HG02870 (cell line): ENCODE data around the gene IGFBP4.

Experiments
- ATAC-seq: cut with Tn5 transposase; IDR thresholded peaks from one replicate; pipeline ENCODE4 v1.9.1; 2021; ENCODE audit warnings: mild to moderate bottlenecking, moderate library complexity; ENCODE audit not compliant: unreplicated experiment

The IGFBP4 gene

DNA sequence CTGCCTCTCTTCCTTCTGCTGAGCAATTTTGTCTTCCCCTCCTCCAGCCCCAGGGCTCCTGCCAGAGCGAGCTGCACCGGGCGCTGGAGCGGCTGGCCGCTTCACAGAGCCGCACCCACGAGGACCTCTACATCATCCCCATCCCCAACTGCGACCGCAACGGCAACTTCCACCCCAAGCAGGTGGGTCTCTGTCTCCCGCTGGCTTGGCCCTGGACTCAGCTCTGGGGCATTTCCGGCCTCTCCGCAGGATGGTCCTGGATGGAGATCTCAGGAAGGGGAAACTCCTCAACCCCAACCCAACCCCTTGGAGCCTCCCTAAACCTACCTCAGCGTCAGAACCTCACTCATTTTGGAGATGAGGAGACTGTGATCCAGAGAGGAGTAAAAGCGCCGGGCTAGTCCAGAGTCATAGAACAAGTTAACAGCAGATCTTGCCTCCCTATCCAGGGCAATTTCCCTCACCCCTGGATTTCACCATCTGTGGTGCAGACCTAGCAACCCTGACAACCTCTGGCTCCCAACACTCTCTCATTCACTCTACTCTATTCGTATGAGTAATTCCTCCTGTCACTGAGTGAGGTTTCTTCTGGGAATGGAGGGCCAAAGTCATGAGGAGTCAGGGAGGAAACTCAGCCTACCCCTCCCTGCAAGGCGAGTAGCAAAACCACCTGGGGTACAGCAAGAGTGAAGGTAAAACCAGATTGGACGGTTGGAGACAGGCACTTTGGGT is 10.8 kb downstream of the IGFBP4 start:
- ATAC-seq, result no peak

DNA sequence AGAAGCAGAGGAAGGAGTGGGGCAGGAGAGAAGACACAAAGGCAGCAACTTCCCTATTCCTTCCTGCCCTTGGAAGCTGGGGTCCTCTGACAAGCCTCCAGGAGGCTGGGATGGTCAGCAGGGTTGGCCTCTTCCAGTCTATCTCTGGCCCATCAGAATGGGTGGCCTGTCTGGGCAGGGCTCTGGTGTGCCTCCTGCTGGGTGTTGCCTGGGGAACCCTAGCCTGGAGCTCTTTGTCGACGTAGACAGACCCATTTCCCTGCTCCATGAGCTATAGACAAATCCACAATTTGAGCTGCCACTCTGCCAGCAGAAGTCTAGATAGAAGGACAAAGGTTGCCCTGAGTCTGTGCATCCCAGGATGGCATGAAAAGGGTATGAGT is 11.4 kb downstream of the IGFBP4 start:
- no peak for ATAC-seq

DNA sequence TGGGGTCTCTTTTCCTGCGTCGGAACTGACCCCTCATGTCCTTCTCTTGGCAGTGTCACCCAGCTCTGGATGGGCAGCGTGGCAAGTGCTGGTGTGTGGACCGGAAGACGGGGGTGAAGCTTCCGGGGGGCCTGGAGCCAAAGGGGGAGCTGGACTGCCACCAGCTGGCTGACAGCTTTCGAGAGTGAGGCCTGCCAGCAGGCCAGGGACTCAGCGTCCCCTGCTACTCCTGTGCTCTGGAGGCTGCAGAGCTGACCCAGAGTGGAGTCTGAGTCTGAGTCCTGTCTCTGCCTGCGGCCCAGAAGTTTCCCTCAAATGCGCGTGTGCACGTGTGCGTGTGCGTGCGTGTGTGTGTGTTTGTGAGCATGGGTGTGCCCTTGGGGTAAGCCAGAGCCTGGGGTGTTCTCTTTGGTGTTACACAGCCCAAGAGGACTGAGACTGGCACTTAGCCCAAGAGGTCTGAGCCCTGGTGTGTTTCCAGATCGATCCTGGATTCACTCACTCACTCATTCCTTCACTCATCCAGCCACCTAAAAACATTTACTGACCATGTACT is 13.2 kb downstream of the IGFBP4 start:
- ATAC-seq, result no peak

DNA sequence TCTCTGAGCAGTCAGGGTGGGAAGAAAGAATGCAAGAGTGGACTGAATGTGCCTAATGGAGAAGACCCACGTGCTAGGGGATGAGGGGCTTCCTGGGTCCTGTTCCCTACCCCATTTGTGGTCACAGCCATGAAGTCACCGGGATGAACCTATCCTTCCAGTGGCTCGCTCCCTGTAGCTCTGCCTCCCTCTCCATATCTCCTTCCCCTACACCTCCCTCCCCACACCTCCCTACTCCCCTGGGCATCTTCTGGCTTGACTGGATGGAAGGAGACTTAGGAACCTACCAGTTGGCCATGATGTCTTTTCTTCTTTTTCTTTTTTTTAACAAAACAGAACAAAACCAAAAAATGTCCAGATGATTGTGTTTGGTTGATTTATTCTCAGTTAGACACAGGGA is 14.1 kb downstream of the IGFBP4 start:
- no peak for ATAC-seq

DNA sequence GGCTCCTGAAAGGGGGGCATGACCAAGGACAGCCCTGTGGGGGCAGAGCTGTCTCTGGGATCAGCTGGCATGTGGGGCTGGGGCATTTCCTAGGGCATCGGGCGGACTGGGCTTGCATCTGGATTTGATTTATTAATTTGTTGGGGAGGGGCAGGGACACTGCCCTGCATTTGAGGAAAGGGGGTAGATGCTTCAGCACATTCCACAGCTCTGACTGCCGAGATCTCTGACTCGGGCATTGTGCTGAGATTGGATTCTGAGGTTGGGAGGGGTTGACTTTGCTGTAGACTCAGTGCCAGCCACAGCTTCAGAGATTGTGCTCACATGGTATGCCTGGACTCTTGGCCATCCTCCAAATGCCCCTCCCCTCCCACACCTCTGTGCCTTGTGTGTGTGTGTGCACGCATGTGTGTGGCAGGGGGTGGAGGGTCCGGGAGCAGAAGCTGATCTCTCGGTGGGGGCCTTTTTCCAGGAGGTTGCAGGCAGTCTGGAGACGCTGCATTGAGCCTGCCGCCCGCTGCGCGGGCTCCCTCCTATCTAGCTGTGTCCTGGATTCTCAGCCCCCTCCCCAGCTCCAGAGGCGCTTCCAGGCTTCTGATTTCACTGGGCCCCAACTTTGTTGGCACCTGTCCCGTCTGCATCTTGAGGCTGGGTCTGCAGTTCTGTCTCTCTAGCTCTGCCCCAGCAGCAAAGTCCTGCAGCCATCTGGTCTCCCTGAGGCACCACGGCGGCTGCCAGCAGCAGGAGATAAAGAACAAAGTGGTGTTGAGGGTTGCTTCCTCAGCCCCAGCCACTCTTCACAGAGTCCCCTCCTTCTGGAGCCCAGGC is 14.9 kb downstream of the IGFBP4 start:
- ATAC-seq, result no peak

DNA sequence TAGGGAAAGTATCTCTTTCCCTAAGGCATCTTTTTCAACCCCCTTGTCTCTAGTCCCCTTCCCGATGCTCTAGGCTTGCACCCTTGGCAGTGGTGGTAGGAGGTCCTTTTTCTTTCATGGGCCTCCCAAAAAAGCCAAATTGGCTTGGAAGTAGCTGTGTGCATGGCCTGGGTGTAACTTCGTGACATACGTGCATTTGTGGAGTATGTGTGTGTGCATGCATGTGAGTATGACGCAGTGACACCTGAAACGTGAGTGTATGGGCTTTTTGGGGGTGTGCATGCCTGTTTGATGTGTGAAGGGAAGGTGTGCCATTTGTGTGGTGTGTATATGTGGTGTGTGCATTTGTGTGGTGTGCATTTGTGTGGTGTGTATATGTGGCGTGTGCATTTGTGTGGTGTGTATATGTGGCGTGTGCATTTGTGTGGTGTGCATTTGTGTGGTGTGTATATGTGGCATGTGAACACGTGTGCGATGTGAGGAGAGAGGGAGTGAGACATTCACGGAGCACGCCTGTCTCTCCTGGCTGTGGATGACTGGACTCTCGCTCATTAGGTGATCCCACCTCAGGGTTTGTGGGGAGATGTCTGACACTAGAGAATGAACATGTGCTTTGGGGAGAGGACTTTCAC is 15.7 kb downstream of the IGFBP4 start:
- ATAC-seq, result no peak

DNA sequence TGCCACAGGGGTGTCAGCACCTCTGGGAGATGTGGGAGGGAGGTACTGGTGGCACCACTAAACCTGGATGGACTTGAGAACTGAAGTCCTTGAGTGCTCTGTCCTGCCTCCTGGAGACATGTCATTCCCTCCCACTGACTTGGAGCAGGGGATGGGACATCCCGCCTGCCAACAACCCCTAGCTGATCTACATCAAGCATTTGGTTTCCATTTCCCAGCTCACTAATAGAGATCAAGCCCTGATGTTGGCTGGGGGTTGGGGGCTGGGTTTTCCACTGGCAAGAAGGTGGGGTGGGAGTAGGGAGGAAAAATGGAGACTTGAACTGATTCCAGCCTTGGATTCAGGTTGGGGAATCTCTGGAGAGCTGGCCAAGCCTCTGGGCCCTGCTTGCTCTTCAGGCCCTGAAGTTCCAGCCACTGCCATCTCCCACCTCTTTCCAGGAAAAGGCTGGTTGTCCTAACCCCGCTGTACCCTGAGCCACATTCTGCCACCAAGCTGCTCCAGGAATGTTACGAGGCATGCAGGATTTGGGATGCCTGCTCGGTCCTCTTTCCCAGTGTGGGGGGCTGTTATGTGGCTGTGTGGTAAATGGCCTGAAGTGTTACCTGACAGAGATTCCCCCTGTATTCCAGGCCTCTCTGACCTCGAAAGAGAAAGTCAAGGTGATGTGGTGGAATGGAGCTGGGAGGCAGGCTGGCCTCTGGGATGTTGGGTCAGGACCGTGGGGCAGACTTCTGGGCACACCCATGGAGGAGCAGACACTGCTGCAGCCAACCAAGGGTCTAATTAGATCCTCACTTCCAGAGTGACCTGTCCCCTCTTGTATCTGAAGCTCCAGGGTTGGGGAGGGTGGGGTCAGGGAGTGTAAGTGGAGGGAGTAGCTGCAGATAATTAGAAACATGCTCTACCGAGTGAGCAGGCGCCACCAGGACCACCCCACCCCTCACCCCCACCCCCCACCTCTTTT is 16.7 kb downstream of the IGFBP4 start:
- ATAC-seq, result no peak

DNA sequence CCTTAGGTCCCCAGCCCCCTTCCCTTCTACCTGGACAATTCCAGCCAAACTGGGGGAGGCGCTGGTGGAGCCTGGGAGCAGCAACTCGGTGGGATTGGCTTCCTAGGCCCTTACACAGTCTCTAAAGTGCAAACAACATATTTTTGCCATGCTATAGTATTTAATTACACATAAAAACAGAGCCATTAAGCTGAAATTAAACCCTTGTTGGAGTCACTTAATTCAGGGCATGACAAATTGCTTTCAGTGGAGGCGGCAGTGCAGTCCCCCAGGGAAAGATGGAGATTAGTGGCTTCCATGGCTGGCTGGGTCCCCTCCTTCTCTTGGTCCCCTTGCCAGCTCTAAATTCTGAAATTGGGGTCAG is 17.3 kb downstream of the IGFBP4 start:
- no peak for ATAC-seq

DNA sequence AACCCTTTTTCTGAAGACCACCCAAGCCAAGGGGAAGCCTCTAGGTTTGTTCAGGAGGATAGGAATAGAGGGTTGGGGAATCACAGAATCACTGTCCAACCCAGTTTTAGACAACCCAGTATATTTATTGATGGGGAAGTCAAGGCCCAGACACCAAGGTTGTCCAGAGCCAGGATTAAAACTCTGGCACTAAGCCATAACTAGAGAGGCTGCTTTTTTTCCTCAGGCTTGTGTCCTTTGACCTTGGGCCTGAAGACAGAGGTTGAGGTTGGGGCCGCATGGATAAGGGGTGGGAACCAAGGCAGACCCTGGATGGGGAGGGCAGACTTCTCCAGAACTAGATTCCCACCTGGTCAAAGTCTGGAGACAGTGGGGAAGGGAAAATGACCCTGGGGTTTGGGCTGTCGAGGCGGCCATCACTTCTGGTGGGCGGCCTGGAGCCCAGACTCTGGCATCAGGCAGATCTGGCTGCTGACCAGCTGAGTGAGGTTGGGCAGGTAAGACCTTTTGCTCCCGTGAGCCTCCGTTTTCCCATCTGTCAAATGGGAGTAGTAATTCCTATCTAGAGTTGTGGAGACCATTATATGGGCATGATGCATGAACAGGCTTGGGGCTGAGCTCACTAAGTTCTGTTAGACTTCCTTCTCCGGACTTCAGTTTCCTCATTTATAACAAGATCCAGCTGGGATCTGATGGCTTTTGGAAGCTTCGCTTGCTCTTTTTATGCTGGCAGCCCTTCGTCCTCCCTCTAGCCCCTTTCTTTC is 17.9 kb downstream of the IGFBP4 start:
- no peak for ATAC-seq

DNA sequence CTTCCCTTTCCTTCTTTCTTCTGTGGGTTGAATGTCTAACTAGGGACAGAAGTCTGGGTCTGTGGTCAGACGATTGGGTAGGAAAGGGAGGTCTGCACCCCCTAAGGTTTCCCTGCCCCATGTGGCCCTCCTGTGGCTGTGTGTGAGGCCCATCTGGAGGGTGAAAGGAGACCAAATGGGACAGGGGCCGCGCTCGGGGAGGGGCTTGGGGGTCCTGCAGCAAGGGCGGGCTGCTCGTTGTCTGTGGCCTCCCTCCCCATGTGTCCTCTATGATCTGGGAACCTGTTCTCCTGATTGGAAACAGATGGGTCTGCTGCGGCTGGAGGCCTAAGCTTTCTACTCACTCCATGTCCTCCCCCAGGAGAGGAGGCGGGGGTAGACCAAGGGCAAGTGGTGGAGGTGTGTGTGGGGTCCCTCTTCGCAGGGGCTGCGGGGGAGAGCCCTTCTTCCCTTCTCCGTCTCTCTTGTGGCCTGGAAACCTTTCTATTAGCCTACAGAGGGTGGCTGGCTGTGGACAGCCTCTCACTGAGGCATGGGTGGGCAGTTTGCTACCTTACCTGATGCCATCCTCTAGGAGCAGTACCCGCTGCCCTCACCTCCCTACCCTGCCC is 18.6 kb downstream of the IGFBP4 start:
- no peak for ATAC-seq

DNA sequence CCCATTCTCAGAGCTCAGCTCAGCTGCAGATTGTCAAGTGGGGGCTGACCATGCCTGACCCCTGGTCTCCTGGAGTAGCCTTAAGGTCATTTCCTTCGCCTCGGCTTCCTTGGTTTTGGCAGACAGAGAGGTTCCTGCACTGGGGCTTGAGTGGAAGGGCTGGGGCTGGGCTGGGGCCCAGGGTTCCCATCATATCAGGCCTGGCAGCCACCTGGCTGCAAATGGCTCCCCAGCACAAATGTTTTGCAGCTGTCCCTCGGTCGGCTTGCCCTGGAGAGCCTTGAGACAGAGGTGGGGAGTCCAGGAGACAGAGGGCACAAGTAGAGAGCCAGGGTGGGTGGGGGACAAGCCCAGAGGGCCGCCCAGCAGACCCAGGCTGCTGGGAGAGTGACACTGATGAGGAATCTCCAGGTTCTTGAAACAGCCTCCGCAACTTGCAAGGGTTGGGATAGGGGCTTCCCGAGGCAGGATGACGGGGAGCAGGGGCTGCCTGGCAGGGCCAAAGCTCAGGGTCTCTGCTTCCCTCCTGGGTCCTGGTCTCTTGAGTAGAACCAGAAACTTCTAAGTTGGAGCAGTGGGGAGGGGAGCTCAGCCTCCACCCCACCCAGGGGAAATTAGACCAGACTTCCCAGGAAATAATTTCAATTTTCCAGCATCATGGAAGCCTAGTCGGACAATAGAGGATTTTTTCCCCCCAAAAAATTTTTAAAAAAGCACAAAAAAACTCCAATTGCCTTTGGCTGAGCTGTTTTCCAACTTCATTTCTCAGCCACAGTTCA is 19.3 kb downstream of the IGFBP4 start:
- no peak for ATAC-seq

DNA sequence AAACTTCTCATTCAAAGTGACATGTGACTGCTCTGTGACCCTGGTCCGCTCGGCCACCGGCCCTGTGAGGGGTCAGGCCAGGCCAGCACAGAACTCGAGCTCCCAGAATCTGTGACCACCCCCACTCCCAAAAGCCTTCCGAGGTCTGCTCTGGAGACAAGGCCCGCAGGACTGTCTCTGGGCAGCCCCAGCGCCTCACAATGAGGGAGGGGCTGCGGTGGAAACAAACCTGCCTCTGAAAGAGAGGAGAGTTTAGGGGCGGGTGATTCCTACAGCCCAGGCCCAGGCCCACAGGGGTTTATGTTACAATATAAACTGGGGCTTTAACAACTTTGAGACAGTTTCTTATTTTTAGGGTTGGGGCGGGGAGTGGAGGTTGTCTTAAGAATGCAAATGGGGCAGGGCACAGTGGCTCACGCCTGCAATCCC is 19.9 kb downstream of the IGFBP4 start:
- no peak for ATAC-seq

DNA sequence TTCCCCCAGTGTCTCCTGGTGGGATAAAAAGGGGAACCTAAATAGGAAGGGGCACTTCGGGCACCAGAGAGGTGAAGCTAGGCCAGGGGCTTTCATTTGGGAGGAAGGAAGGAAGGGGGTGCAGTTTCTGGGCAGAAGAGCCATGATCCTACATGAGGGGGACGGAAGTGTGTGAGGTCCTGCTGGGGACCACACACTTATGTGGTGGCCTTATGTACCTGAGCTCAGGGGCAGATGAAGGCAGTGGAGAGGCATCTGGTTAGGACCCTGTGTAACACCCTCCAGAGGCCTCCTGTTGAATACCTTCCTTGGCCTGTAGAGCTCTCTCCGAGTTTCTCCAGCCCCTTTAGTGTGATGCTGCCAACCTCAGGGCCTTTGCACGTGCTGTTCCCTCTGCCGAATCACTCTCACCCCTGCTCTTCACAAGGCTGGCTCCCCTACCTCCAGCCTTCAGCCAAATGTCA is 21.2 kb downstream of the IGFBP4 start:
- no peak for ATAC-seq

DNA sequence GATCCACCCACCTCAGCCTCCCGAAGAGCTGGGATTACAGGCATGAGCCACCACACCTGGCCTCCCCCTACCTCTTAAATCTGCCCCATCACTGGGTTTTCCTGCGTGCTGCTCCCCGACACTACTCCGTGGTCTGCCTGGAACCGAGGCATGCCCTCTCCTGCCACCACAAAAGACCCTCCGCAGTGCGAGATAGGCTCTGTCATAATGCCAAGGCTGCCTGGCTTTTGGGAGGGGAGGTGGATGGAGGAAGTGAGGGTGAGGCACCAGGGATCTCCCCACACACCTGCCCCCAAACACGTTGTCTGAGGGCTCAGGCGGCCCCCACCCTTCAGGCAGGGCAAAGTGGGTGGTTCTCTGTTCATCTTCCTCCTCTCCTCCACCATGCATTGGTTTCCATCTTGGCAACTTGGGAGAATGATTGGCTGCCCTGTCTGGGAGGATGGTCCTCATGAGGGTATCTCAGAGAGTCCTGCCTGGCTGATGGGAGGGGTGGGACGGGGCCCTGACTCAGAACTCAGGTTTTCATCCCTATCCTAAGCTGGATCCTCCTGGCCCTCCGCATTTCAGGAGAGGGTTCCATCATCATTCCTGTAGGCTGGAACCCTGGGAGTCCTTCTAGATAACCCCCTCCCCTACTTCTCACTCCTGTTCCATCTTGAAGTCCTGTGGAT is 23.2 kb downstream of the IGFBP4 start:
- no peak for ATAC-seq

DNA sequence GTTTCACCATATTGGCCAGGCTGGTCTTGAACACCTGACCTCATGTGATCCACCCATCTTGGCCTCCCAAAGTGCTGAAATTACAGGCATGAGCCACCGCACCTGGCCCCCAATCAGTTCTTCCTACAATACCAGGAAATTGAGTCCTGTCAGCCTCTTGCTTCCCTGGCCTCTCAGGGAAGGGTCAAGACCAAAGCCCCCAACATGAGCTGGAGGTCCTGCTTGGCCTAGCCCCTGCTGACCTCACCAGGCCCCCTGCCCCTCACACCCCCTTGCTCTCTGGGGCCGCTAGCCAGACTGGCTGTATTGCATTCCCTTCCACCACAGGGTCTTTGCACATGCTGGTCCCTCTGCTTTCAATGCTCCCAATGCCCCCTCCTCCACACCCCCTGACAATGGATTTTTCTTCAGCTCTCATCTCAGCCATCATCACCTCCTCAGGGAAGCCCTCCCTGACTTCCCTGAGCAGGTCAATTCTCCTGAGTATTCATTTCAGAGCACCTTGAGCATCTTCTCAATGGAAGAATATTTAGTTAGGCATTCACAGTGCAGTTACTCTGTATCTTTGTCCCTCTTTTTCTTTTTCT is 24.1 kb downstream of the IGFBP4 start:
- no peak for ATAC-seq

DNA sequence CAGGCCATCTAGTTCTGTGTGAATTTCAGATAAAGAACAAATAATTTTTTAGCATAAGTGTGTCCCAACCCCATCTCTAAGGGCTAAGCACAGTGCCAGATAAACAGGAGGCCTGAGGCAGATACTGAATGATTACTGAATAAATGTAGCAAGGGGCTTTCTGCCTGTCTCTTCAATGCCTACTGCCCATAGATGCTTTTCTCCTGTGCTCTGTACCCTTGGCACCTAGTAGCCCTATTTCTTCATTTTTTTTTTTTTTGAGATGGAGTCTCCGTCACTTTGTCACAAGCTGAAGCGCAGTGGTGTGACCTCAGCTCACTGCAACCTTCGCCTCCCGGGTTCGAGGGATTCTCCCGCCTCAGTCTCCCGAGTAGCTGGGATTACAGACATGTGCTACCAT is 25.3 kb downstream of the IGFBP4 start:
- no peak for ATAC-seq

DNA sequence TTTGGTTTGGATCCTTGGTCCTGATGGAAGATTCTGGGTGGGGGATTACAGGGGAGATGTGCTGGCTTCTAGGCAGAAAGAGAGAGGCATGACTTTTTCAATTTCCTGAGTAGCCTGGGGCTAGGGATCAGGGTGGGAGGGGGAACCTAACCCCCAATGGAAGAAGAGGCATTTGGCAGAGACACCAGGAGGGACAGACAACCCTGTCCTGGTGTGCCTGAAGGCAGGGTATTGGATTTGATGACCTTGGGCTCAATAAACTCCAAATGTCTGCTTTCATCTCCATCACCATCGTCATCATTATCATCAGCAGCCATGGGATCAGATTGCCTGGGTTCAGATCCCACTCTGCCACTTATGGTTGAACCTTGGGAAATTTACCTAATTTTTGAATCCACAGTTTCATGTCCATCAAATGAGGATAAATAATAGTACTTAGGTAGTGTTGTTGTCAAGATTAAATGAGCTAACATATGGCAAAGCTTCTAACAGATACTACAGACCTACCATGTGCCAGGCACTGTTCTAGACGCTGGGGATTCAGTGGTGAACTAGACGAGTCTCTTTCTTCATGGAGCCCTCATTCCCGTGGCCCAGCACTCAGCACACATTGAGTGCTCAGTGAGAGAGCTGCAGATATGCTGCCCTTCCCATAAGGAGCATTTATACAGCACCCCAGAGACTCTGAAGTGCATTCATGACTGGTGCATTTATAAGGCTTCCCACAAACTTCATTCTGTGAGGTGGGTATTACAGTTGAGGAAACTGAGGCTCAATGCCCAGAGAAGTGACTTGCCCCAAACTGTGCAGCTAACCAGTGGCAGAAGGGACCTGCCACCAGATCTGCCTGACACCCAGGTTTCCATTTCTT is 26.8 kb downstream of the IGFBP4 start:
- no peak for ATAC-seq
